Muscle of leg (tissue), 11 donors: ENCODE data around the gene JMJD1C. TPM values are rescaled to one million over a fixed set of nuclear protein-coding genes. Genes with fewer than 3 reads are reported as not detected.
A peak's percentile ranks its signal among the peaks of the same experiment; 100 is the strongest.

Experiments
- DNase-seq: peaks from one replicate; pipeline ENCODE4 v3.0.0; 2013
- H3K27ac ChIP-seq: one replicate; pipeline ENCODE4 v1.5.1; 2013; ENCODE audit warnings: mild to moderate bottlenecking, low read length, control low read depth
- H3K27me3 ChIP-seq: one replicate; pipeline ENCODE4 v1.6.1; 2013; ENCODE audit warnings: low read length; ENCODE audit not compliant: control insufficient read depth, insufficient read depth
- H3K36me3 ChIP-seq: one replicate; pipeline ENCODE4 v1.6.1; 2013; ENCODE audit warnings: low read length; ENCODE audit not compliant: control insufficient read depth, insufficient read depth
- H3K4me1 ChIP-seq: one replicate; pipeline ENCODE4 v1.6.1; 2013; ENCODE audit warnings: low read length; ENCODE audit not compliant: control insufficient read depth, insufficient read depth
- H3K4me3 ChIP-seq: one replicate; pipeline ENCODE4 v1.5.1; 2013; ENCODE audit warnings: low read length, control low read depth
- H3K9me3 ChIP-seq: replicated peaks from 2 replicates; pipeline ENCODE4 v1.6.1; 2013; ENCODE audit warnings: low read depth, low read length; ENCODE audit not compliant: control insufficient read depth
- WGBS: methylation state at CpG from one replicate; pipeline ENCODE4 v1.1.5; 2013; ENCODE audit warnings: missing lambda C conversion rate; ENCODE audit not compliant: insufficient coverage; 5-methylcytosine and 5-hydroxymethylcytosine counted together
- polyA plus RNA-seq, 8 donors: library from polyadenylated mRNA; unstranded; fragments of 120-200 nt; gene quantifications; one replicate each; pipeline versions ENCODE4 v1.2.1 to v1.2.3, GENCODE V29; 2013; ENCODE audit warnings: inconsistent platforms in 1 of 8, low replicate concordance in 1 of 8; ENCODE audit not compliant: insufficient read length in 8 of 8, insufficient read depth in 1 of 8
- total RNA-seq: library from RNA; stranded (reverse); fragments of 120-200 nt; gene quantifications from one replicate; pipeline ENCODE4 v1.2.4, GENCODE V29; 2013

Gene JMJD1C
- total and polyA plus RNA-seq, 9 donors: 55.5 to 104 (median 74.7) TPM

DNA sequence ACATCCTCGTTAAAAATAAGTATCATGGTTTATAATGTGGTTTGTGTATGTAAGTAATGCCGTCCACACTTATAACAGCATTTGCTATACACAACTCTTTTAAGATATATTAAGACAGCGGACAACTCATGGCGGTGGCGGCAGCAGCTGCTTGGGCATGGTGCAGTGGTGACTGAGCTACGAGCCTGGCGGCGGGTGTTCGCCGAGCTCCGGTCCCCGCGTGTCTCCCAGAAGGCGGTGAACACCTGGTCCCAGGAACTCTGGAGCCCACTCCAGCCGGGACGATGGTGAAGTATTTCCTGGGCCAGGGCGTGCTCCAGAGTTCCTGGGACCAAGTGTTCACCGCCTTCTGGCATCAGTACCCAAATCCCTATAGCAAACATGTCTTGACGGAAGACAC, 38.8 kb downstream of the JMJD1C start:
- H3K27ac ChIP-seq: no peak overlapping the region
- H3K36me3 ChIP-seq: no peaks in the 10 kb centered on the region

DNA sequence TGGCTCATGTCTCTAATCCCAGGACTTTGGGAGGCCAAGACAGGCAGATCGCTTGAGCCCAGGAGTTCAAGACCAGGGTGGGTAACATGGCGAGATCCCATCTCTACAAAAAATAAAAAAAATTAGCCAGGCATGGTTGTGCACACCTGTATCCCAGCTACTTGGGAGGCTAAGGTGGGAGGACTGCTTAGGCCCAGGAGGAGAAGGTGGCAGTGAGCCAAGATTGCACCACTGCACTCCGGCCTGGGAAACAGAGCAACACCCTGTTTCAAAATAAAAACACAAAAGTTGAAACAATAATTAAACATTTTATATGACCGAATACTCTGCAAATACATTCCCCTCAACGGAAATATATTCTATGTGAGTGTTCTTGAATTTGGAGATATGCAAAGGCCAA, 40.3 kb downstream of the JMJD1C start:
- DNase-seq: no peak
- H3K4me1 ChIP-seq: peaks cover 4% of the 10 kb centered on the region
- H3K4me3 ChIP-seq: no peak overlapping the region
- WGBS: no CpG with 5 or more reads among the region's 5 CpGs
- no peaks in the 10 kb centered on the region for H3K36me3 ChIP-seq
- H3K27me3 ChIP-seq: no peaks in the 10 kb centered on the region
- H3K9me3 ChIP-seq: no peaks in the 10 kb centered on the region
- no peak overlapping the region for H3K27ac ChIP-seq

More for the DNA sequence above, 38.8 kb downstream of the JMJD1C start:
- no peak overlapping the region for H3K4me3 ChIP-seq
- WGBS: 98% methylated on average over 13 of the region's 19 CpGs
- no peaks in the 10 kb centered on the region for H3K27me3 ChIP-seq
- no peaks in the 10 kb centered on the region for H3K9me3 ChIP-seq
- DNase-seq: no peak
- H3K4me1 ChIP-seq: peaks cover 7% of the 10 kb centered on the region

DNA sequence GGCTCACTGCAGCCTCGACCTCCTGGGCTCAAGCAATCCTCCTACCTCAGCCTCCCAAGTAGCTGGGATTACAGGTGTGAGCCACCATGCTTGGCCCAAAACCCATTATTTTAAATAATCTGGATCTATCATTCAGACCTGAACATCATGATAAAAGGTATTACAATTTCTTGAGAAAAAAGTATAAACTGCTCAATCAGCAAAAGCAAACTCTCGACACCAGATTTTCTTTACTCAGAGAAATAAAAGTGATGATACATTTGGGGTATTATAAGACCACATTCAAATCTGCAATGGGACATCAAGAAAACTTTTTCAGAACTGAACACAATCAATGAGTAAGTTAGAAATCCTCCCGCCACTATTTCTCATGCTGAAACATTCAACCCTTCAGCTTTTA, 41.2 kb downstream of the JMJD1C start:
- 93% methylated on average over 2 of the region's 3 CpGs for WGBS
- no peak overlapping the region for H3K27ac ChIP-seq
- H3K27me3 ChIP-seq: no peaks in the 10 kb centered on the region
- H3K36me3 ChIP-seq: no peaks in the 10 kb centered on the region
- DNase-seq: no peak
- H3K4me1 ChIP-seq: peaks cover 4% of the 10 kb centered on the region
- H3K4me3 ChIP-seq: no peak overlapping the region
- H3K9me3 ChIP-seq: no peaks in the 10 kb centered on the region

DNA sequence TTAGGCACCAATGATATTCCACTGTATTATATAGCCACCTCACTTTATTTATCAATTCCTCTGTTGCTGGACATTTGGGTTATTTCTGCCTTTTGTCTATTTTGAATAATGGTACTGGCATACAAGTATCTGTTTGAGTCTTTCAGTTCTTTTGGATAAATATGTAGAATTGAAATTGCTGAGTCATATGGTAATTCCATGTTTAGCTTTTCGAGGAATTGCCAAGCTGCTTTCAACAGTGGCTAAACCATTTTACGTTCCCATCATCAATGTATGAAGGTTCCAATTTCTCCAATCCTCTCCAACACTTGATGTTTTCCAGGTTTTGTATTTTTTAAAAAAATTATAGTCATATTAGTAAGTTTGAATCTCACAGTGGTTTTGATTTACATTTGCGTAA, 42.3 kb downstream of the JMJD1C start:
- Histone ChIP-seq H3K4me1 (no peaks in the 10 kb centered on the region), H3K4me3 (no peak overlapping the region), H3K27me3 (no peaks in the 10 kb centered on the region), H3K36me3 (no peaks in the 10 kb centered on the region), H3K9me3 (no peaks in the 10 kb centered on the region), H3K27ac (no peak overlapping the region)
- WGBS: no CpG with 5 or more reads among the region's 3 CpGs
- peak; percentile 63 for DNase-seq

DNA sequence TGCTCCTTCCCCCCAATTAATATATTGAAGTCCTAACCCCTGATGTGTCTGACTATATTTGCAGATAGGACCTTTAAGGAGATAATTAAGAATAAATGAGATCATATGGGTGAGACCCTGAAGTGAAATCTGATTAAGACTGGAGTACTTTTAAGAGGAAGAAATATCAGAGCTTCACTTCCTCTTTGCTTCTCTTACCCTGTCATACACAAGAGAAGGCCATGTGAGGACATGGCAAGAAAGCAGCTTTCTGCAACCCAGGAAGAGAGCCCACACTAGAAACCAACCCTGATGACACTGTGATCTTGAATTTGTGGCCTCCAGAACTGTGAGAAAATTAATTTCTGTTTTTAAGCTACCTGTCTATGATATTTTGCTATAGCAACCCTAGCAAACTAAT, 44.2 kb downstream of the JMJD1C start:
- Histone ChIP-seq H3K27ac (no peak overlapping the region), H3K27me3 (no peaks in the 10 kb centered on the region), H3K4me1 (no peaks in the 10 kb centered on the region), H3K9me3 (no peaks in the 10 kb centered on the region), H3K36me3 (no peaks in the 10 kb centered on the region), H3K4me3 (no peak overlapping the region)
- DNase-seq: peak; percentile 46

DNA sequence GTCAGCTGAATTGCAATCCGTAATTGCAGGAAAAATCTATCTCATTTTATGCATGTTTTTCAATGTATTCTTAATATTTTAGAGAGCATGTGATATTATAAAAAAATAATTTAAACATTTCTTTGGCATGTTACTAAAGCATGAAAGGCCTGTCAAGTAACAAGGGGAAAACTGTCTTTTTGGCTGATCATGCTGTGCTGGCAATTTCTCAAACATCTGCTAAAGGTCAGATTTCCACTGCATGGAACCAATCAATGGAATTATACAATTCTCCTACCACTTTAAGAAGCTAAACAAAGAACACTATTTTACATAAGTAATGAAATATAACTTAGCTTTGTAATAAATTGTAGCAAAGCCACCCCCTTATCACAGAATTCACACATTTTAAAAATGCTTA, 49.4 kb downstream of the JMJD1C start:
- Histone ChIP-seq H3K9me3 (no peaks in the 10 kb centered on the region), H3K27me3 (no peaks in the 10 kb centered on the region), H3K4me1 (peaks cover 2% of the 10 kb centered on the region), H3K4me3 (no peak overlapping the region), H3K36me3 (no peaks in the 10 kb centered on the region), H3K27ac (no peak overlapping the region)
- WGBS: no CpG with 5 or more reads among the region's 1 CpG
- peak; percentile 91 for DNase-seq

DNA sequence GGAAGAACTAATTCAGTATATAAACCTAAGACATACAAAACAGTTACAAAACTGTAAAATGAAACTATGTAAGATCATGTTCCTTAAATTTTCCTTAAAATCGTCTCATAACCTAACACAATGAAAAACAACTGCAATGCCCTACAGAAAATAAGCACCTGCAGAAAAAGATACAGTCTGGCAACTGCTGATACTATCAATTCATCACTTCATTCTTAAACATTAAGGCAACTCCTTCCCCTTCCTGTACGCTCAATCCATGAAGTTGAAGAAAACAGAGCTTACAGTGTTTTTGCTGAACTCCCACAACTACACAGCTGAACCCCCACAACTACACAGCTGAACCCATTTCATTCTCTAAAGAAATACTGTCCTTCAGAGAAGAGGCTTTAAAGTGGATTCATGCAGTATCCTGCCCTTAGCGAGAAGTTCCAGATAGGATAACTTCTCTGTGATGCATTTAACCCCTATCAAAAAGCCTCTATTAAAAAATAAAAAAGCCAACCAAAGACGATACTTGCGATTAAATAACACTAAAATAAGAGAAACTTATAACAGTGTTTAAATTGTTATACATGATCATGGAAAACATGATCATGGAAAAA, 50.0 kb downstream of the JMJD1C start:
- 10% methylated on average over 1 of the region's 5 CpGs for WGBS
- H3K4me3 ChIP-seq: no peak overlapping the region
- no peaks in the 10 kb centered on the region for H3K36me3 ChIP-seq
- H3K27ac ChIP-seq: peak overlapping the region; percentile 56
- no peaks in the 10 kb centered on the region for H3K9me3 ChIP-seq
- H3K27me3 ChIP-seq: no peaks in the 10 kb centered on the region
- H3K4me1 ChIP-seq: peaks cover 2% of the 10 kb centered on the region
- peak; percentile 50 for DNase-seq

DNA sequence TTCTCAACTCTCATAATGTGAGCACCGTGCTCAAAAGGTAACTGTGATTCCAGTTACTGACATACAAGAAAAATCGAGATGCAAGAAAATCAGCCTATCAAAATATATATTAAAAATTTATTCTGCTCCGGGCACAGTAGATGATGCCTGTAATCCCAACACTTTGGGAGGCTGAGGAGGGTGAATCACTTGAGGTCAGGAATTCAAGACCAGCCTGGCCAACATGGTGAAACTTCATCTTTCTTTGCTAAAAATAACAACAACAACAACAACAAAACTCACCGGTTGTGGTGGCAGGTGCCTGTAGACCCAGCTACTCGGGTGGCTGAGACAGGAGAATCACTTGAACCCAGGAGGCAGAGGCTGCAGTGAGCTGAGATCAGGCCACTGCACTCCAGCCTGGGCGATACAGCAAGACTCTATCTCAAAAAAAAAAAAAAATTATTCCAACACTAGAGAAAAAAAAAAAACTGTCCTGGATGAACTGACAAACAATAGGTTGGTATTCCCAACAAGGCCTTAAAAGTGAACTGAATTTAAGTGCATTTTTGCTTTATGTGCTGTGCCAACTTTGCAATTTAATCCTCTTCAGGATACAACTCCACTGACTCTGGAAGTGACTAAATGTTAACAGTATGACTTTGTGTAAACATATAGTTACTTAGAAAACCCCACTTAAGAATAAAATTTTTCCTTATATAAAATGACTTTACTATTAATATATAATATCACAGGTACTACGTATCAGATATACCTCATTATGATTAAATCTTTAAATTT, 51.1 kb downstream of the JMJD1C start:
- no peaks in the 10 kb centered on the region for H3K36me3 ChIP-seq
- no peak overlapping the region for H3K4me3 ChIP-seq
- no peak overlapping the region for H3K27ac ChIP-seq
- H3K27me3 ChIP-seq: no peaks in the 10 kb centered on the region
- DNase-seq: peak; percentile 27
- H3K4me1 ChIP-seq: peaks cover 2% of the 10 kb centered on the region
- WGBS: 72% methylated on average over 2 of the region's 7 CpGs
- no peaks in the 10 kb centered on the region for H3K9me3 ChIP-seq

DNA sequence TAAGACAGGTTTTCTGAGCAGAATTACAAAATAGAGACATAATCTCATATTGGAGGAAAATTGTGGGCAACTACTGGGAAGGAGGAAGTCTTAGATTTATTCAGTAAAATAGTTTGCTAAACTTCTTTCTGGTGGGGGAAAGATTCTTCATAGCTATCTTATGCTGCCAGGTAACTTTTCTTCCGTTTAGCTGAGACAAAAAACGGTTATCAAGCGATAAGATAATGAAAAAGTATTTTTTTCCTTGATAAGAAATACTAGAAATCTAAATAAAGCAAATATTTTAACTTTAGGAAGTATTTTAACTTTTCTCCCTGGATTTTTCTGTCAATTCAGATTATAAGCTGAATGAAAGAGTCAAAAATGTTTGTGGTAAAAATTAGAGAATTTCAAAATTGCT, 52.3 kb downstream of the JMJD1C start:
- no peak for DNase-seq
- Histone ChIP-seq H3K27me3 (no peaks in the 10 kb centered on the region), H3K4me3 (no peak overlapping the region), H3K9me3 (no peaks in the 10 kb centered on the region), H3K4me1 (peaks cover 2% of the 10 kb centered on the region), H3K27ac (no peak overlapping the region), H3K36me3 (no peaks in the 10 kb centered on the region)
- no CpG with 5 or more reads among the region's 3 CpGs for WGBS

DNA sequence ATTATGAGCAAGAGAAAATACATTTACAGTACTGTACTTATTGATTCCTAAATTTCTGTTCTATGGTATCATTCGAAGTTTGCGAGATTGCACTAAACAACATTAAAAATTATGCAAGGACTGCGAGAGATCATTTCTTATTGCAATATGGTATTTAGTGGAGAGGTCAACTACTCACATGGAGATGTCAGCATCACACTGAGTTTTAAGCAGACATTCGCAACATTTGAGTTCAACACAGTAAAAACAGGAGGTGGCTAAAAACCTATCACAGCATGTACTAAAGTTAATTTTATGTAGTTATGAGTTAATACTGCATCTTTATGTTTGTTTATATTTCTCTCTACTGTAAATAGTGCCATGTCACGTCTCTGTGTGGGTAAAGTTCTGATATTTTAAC, 53.5 kb downstream of the JMJD1C start:
- DNase-seq: no peak
- no peak overlapping the region for H3K27ac ChIP-seq
- no peaks in the 10 kb centered on the region for H3K9me3 ChIP-seq
- H3K36me3 ChIP-seq: no peaks in the 10 kb centered on the region
- H3K4me3 ChIP-seq: no peak overlapping the region
- no CpG with 5 or more reads among the region's 5 CpGs for whole genome bisulfite sequencing
- no peaks in the 10 kb centered on the region for H3K27me3 ChIP-seq
- H3K4me1 ChIP-seq: peaks cover 2% of the 10 kb centered on the region
